ENCODE data around the gene TMEM255B. TPM values are rescaled to one million over a fixed set of nuclear protein-coding genes. Genes with fewer than 3 reads are reported as not detected.
"Not testable (repeated sequence)": the region's sequence is repeated elsewhere in the genome, so short reads cannot be mapped to it uniquely, and the experiment has no call there.

Gene TMEM255B
- total RNA-seq, 1 donor from 2014 or later, result 2.2 TPM

DNA sequence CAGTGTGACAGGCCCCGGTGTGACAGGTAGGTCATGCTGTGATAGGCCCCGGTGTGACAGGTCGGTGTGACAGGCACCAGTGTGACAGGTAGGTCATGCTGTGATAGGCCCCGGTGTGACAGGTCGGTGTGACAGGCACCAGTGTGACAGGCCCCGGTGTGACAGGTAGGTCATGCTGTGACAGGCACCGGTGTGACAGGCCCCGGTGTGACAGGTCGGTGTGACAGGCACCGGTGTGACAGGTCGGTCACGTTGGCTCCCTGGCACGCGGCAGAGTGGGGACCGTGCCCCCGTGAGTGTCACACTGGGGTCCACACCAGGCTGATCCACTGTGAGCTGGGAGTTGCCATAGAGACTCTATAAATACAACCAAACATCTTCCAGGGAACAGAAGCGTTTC is 75.0 kb downstream of the TMEM255B start:
- H3K36me3 Mint-ChIP-seq (ENCODE audit: low read depth); H3K9me3 Mint-ChIP-seq; H3K27ac Mint-ChIP-seq; DNase-seq (ENCODE audit: low spot score); H3K4me1 Mint-ChIP-seq (ENCODE audit: low read depth); H3K27me3 Mint-ChIP-seq (ENCODE audit: low read depth); H3K4me3 Mint-ChIP-seq (ENCODE audit: low read depth); intact Hi-C loops (cut with micrococcal nuclease): not testable (repeated sequence)

DNA sequence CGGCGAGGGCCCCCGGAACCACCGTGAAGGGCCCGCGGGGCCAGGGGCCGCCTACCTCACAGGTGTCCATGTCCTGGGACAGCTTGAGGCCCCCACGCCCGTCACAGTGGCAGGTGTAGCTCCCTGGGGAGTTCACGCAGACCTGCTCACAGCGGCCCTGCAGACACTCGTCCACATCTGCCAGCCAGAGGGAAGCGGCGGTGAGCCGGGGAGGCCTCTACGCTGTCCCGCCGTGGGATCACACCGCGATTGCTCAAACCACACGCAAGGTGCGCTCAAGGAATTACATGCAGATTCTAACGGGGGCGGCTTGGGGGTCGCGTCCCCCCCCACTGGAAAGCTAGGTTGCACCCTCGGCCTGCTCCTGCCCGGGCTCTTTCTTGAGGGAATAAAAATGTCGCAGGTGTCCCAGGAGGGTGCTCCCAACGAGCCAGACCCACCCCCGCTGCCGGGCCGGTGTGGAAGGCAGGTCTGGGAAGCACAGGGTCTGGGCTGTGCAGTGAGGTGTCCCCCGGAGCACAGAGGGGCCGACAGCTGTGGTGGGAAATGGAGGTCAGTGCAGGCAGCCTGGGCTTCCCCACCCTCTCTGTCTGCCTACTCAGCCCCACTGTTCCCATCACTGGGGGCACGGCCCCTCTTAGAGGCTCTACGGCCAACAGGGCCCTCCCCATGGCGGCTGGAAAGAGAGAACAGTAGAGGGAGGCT is 75.6 kb downstream of the TMEM255B start:
- no peaks in the 10 kb centered on the region for H3K9me3 Mint-ChIP-seq
- H3K4me3 Mint-ChIP-seq (ENCODE audit: low read depth), result no peak overlapping the region
- H3K4me1 Mint-ChIP-seq (ENCODE audit: low read depth), result peaks cover 4% of the 10 kb centered on the region
- peaks cover 3% of the 10 kb centered on the region for H3K36me3 Mint-ChIP-seq (ENCODE audit: low read depth)
- intact Hi-C loops (cut with micrococcal nuclease), result no loop called here
- H3K27ac Mint-ChIP-seq, result no peak overlapping the region
- H3K27me3 Mint-ChIP-seq (ENCODE audit: low read depth), result no peaks in the 10 kb centered on the region
- DNase-seq (ENCODE audit: low spot score), result no peak

DNA sequence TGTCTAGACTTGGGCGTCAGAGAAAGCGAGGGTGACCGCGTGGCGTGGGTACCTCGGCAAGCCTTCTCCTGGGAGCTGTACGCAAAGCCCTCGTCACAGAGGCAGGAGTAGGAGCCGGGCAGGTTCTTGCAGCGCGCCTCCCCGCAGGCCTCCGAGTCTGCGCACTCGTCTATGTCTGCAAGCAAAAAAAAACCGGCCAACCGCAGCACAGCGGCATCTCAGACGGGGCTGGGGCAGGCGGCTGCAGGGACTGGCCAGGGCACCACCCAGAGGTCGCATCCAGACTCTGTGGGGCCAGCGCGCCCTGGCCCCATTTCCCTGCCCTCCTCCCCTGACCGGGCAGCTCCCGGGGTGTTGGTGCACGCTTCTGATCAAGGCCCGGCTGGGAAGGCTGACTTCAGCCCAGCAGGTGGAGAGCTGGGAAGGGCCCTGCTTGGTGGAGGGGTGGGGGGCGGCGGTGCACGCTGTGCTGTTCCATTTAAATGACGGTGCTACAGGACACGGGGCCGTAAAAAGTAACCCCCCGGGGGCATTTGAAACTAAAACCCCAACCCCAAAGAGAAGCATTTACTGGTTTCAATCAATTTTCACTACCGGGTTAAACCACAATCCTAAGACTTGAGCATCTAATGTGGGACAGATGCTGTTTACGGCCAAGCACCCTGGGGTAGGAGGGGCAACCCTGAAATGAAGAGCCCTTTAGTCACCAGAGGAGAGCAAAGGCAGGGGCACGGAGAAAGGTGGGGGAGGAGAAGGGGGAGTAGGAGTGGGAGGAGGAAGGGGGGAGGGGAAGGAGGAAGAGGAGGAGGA is 76.6 kb downstream of the TMEM255B start:
- Mint-ChIP-seq H3K9me3 (no peaks in the 10 kb centered on the region), H3K4me3 (ENCODE audit: low read depth) (no peak overlapping the region), H3K27me3 (ENCODE audit: low read depth) (no peaks in the 10 kb centered on the region), H3K36me3 (ENCODE audit: low read depth) (peaks cover 3% of the 10 kb centered on the region), H3K4me1 (ENCODE audit: low read depth) (peaks cover 4% of the 10 kb centered on the region), H3K27ac (peak overlapping the region; percentile 28)
- no peak for DNase-seq (ENCODE audit: low spot score)
- intact Hi-C loops (cut with micrococcal nuclease), result no loop called here

DNA sequence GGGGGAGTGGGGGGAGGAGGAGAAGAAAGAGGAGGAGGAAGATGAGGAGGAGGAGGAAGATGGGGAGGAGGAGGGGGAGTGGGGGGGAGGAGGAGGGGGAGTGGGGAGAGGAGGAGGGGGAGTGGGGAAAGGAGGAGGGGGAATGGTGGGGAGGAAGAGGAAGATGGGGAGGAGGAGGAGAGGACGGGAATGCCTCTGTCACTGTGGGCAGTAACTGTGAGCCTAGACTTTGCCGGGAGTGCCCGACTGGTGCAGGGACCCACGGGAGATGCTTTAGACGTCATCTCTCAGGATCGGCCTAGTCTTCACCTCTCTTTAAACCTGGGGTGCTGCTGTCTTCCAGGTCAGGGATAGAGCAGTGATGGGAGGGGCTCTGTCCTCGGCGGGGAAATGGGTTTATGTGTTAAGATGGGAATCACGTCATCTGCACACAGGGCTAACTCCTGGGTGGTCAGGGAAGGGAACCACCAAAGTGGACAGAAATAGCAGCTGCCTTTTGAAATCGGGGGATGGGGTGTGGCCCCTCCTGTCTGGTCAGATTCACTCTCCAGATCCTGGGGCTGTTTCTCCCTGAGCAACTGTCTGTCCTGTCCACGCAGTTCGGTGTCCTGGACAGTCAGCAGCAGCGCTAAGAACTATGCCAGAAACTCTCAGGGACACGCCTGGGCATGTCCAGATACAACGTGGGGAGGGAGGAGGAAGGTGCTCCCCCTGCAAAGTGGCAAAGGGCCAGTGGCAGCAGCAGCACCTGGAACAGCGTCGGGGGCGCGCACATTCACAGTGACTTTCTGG is 77.9 kb downstream of the TMEM255B start:
- peak overlapping the region; percentile 47 for H3K27ac Mint-ChIP-seq
- intact Hi-C loops (cut with micrococcal nuclease), result no loop called here
- peaks cover 8% of the 10 kb centered on the region for H3K9me3 Mint-ChIP-seq
- H3K4me3 Mint-ChIP-seq (ENCODE audit: low read depth), result no peak overlapping the region
- no peak for DNase-seq (ENCODE audit: low spot score)
- peaks cover 7% of the 10 kb centered on the region for H3K4me1 Mint-ChIP-seq (ENCODE audit: low read depth)
- H3K36me3 Mint-ChIP-seq (ENCODE audit: low read depth), result peaks cover 3% of the 10 kb centered on the region
- no peaks in the 10 kb centered on the region for H3K27me3 Mint-ChIP-seq (ENCODE audit: low read depth)

DNA sequence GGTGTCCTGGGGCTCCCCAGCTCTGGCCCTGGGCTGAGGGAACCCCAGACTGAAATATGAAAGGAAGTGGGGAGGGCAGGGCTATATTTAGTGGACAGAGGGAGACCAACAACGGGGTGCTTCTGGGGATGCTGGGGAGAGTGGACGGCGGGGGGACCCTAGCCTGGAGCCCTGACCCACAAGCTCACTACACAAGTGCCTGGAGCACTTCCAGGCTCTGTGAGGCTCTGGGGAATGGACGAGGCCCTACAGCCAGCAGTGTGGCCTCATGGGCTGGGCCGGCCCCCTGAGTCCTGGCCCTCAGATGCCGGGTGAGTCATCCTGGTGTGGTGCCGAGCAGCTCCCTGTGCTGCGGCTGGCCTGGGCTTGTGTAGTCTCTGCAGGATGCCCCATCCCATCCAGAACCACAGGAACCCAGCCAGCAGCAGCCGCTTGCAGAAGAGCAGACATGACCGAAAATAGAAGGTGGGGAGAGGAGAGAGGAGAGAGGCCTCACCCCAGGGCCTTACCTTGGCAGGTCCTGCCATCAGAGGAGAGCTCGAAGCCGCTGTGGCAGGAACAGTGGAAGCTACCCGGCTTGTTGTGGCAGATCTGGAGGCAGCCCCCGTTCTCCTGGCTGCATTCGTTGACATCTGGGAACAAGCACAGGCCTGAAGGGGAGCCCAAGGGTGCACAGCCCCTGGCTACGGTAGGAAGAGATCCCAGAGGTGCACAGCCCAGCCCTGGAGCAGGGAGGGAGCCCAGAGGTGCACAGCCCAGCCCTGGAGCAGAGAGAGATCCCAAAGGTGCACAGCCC is 78.7 kb downstream of the TMEM255B start:
- Mint-ChIP-seq H3K4me3 (ENCODE audit: low read depth) (no peak overlapping the region), H3K9me3 (peaks cover 11% of the 10 kb centered on the region), H3K4me1 (ENCODE audit: low read depth) (peaks cover 9% of the 10 kb centered on the region), H3K36me3 (ENCODE audit: low read depth) (peaks cover 3% of the 10 kb centered on the region), H3K27ac (peak overlapping the region; percentile 47), H3K27me3 (ENCODE audit: low read depth) (no peaks in the 10 kb centered on the region)
- no peak for DNase-seq (ENCODE audit: low spot score)
- intact Hi-C loops (cut with micrococcal nuclease), result no loop called here

DNA sequence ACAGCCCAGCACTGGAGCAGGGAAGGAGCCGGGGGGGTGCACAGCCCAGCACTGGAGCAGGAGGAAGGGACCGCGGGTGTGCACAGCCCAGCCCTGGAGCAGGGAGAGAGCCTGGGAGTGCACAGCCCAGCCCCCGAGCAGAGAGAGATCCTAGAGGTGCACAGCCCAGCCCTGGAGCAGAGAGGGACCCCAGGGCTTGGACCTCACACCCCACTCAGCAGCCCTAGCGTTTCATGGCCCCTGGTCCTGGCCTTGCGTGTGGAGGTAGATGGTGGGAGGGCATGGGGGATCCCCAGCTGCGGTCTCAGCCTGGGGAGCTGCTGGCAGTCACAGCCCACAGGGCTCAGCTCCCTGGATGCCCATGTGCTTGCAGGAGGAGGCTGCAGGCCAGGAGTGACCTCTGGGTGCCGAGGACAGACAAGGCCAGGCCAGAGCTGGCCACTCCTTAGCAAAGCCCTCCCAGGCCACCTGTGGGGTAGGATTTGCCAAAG is 79.7 kb downstream of the TMEM255B start:
- intact Hi-C loops (cut with micrococcal nuclease), result no loop called here
- Mint-ChIP-seq H3K9me3 (peaks cover 11% of the 10 kb centered on the region), H3K4me1 (ENCODE audit: low read depth) (peaks cover 9% of the 10 kb centered on the region), H3K4me3 (ENCODE audit: low read depth) (no peak overlapping the region), H3K27me3 (ENCODE audit: low read depth) (no peaks in the 10 kb centered on the region), H3K27ac (no peak overlapping the region), H3K36me3 (ENCODE audit: low read depth) (peaks cover 3% of the 10 kb centered on the region)
- DNase-seq (ENCODE audit: low spot score), result no peak

DNA sequence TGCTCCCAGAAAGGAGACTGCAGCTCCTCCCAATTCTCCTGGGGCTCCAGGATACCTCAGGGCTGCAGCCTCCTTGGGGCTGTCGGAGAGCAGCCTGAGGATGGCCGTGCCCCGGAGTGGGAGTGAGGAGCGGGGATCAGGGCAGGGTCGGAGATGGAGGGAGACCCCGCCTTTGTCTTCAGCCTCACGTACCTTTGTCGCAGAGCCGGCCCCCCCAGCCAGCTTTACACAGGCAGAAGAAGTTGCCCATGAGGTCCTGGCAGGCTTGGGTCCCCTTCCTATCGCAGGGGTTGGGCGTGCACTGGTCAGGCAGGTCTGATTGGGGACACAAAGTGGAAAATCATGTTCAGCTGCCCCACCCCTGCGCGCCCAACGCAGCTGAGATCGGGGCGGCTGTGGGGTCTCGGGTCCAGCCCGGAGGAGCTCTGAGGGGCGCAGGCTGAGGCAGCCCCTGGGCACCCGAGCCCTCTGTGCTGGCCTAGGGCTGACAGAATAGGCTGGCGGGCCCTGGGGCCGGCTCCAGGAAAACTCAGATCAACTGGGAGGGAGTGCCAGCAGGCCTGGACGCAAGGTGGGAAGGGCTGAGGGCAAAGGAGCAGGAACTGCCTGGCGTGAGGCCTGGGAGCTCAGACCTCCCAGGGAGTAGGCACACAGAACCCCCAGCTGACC is 80.6 kb downstream of the TMEM255B start:
- intact Hi-C loops (cut with micrococcal nuclease), result no loop called here
- Mint-ChIP-seq H3K4me3 (ENCODE audit: low read depth) (no peak overlapping the region), H3K27ac (no peak overlapping the region), H3K27me3 (ENCODE audit: low read depth) (peaks cover 1% of the 10 kb centered on the region), H3K4me1 (ENCODE audit: low read depth) (peaks cover 11% of the 10 kb centered on the region), H3K36me3 (ENCODE audit: low read depth) (no peaks in the 10 kb centered on the region), H3K9me3 (peaks cover 11% of the 10 kb centered on the region)
- no peak for DNase-seq (ENCODE audit: low spot score)

DNA sequence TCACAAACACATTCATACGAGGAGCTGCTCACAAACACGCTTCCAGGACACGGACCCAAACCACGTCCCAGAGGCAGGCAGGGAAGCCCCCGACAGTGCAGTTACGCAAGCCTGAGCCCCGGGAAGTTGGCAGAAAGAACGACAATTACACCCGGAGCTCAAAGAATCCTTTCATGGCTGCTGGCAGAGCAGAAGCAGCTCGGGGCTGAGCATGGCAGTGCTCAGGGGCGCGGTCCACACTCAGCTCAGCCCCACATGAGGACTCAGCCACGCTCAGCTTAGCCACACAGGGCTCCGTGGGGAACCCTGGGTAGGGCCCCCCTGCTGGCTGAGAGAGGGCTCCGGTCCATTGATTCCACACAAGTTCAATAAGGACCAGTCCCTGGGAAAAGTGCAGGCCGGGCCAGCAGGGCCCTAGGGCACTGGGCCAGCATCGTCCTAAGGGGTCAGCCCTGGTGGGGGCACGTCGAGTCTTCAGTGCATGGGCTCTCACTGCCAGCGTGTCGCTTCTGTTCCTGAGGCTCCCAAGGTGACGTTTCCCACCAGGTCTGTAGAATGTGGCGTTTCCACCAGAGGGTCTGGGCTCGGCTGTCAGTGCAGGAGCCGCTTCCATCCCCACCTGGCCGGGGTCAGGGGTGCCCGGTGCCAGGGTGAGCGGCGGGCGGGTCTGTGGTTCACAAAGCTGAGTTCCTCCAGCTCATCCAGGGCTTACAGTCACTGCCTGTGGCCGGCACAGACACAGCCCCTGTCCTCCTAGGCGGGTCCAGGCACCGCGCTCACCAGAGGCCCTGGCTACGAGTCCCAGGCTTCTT is 81.7 kb downstream of the TMEM255B start:
- Mint-ChIP-seq H3K4me3 (ENCODE audit: low read depth) (no peak overlapping the region), H3K4me1 (ENCODE audit: low read depth) (peaks cover 16% of the 10 kb centered on the region), H3K9me3 (peaks cover 11% of the 10 kb centered on the region), H3K27ac (no peak overlapping the region), H3K27me3 (ENCODE audit: low read depth) (peaks cover 4% of the 10 kb centered on the region), H3K36me3 (ENCODE audit: low read depth) (no peaks in the 10 kb centered on the region)
- no peak for DNase-seq (ENCODE audit: low spot score)
- intact Hi-C loops (cut with micrococcal nuclease), result no loop called here

DNA sequence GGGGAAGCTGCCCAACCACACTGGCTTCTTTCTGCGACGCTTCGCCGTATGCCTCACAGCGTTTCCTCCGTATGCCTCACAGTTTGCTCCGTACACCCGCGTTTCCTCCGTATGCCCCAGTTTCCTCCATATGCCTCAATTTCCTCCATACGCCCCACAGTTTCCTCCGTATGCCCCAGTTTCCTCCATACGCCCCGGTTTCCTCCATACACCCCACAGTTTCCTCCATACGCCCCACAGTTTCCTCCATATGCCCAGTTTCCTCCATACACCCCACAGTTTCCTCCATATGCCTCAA is 82.3 kb downstream of the TMEM255B start:
- Mint-ChIP-seq H3K27me3 (ENCODE audit: low read depth) (peaks cover 5% of the 10 kb centered on the region), H3K4me3 (ENCODE audit: low read depth) (no peak overlapping the region), H3K27ac (no peak overlapping the region), H3K9me3 (peaks cover 11% of the 10 kb centered on the region), H3K4me1 (ENCODE audit: low read depth) (peaks cover 21% of the 10 kb centered on the region), H3K36me3 (ENCODE audit: low read depth) (no peaks in the 10 kb centered on the region)
- intact Hi-C loops (cut with micrococcal nuclease), result no loop called here
- no peak for DNase-seq (ENCODE audit: low spot score)

DNA sequence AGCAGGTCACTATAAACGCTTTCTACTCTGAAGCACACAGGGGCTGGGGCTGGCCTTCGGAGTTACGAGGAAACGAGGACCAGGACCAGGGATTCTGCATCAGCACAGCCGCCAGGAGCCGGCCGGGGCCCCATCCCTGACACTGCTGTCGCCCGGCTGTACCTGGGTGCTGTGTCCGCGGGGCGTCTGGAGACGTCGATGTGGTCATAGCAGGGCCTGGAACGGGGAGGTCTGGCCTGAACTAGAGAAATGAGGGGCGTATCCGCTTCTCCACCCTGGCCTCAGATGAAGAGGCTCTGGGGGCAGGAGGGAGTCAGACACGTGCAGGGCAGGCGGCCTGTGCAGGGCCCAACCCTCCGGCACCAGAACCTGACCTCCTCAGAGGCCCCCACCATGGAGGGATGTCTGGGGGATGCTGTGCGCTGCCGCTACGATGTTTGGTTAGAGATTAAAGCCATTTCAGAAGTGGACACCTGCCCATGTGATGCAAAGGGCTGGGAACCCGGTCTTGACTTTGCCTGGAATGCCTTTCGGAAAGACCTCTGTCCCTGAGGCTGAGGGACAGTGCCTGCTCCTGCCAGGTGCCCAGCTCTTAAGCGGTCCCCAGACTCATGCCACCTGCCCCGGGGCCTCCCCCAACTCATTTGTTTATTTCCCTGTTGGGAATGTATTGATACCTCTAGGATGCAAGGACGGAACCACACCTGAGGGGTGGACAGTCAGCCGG is 83.5 kb downstream of the TMEM255B start:
- peaks cover 19% of the 10 kb centered on the region for H3K4me1 Mint-ChIP-seq (ENCODE audit: low read depth)
- intact Hi-C loops (cut with micrococcal nuclease), result no loop called here
- peak overlapping the region; percentile 44 for H3K27ac Mint-ChIP-seq
- no peak for DNase-seq (ENCODE audit: low spot score)
- H3K36me3 Mint-ChIP-seq (ENCODE audit: low read depth), result no peaks in the 10 kb centered on the region
- peaks cover 11% of the 10 kb centered on the region for H3K9me3 Mint-ChIP-seq
- H3K27me3 Mint-ChIP-seq (ENCODE audit: low read depth), result peaks cover 5% of the 10 kb centered on the region
- no peak overlapping the region for H3K4me3 Mint-ChIP-seq (ENCODE audit: low read depth)

DNA sequence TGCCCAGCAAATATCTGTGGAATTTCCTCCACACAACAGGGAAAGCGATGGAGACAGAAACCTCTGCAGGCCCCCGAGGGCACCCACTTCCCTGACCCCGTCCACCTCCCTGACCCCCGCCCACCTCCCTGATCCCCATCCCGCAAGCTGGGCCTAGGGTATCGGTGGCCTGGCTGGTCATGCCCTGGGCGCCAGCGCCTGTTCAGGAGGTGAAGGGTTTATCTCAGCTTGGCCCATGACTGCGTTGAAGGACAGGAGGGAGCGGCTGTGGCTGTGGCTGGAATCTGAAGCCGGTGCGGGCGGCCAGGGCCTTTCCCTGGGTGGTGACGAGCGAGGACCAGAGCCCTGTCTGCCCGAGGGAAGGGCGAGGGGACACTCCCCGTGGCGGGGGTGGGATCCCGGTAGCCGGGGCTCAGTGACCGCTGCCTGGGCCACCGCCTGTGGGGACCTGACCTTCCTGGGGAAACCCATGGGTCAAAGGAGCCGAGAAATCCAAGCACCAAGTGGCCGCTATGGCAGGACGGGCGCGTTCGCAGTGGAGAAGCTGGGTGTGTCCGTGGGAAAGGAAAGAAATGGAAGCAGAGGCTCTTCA is 84.1 kb downstream of the TMEM255B start:
- peaks cover 19% of the 10 kb centered on the region for H3K4me1 Mint-ChIP-seq (ENCODE audit: low read depth)
- no peak overlapping the region for H3K27ac Mint-ChIP-seq
- intact Hi-C loops (cut with micrococcal nuclease), result no loop called here
- DNase-seq (ENCODE audit: low spot score), result no peak
- H3K27me3 Mint-ChIP-seq (ENCODE audit: low read depth), result peaks cover 5% of the 10 kb centered on the region
- no peaks in the 10 kb centered on the region for H3K36me3 Mint-ChIP-seq (ENCODE audit: low read depth)
- peaks cover 11% of the 10 kb centered on the region for H3K9me3 Mint-ChIP-seq
- no peak overlapping the region for H3K4me3 Mint-ChIP-seq (ENCODE audit: low read depth)
